WI38 (cell line): ENCODE results near the gene DGKG.

ENCODE experiments used
- H3K4me3 ChIP-seq: 2 replicates; pipeline ENCODE4 v1.5.1; 2011; ENCODE audit warnings: low read depth, mild to moderate bottlenecking, control low read depth, low read length
- TF ChIP-seq, protein P1 (sequence below): IDR thresholded peaks from 2 replicates; pipeline ENCODE4 v1.5.1; 2012; ENCODE audit warnings: low read depth, mild to moderate bottlenecking, control low read depth, low read length

DGKG gene

GRCh38 chr3:186333256-186333655 lies 28.8 kb downstream of the DGKG start:
- TF ChIP-seq, protein P1, sequence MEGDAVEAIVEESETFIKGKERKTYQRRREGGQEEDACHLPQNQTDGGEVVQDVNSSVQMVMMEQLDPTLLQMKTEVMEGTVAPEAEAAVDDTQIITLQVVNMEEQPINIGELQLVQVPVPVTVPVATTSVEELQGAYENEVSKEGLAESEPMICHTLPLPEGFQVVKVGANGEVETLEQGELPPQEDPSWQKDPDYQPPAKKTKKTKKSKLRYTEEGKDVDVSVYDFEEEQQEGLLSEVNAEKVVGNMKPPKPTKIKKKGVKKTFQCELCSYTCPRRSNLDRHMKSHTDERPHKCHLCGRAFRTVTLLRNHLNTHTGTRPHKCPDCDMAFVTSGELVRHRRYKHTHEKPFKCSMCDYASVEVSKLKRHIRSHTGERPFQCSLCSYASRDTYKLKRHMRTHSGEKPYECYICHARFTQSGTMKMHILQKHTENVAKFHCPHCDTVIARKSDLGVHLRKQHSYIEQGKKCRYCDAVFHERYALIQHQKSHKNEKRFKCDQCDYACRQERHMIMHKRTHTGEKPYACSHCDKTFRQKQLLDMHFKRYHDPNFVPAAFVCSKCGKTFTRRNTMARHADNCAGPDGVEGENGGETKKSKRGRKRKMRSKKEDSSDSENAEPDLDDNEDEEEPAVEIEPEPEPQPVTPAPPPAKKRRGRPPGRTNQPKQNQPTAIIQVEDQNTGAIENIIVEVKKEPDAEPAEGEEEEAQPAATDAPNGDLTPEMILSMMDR = no peak
- no peak overlapping the region for H3K4me3 ChIP-seq

DNA sequence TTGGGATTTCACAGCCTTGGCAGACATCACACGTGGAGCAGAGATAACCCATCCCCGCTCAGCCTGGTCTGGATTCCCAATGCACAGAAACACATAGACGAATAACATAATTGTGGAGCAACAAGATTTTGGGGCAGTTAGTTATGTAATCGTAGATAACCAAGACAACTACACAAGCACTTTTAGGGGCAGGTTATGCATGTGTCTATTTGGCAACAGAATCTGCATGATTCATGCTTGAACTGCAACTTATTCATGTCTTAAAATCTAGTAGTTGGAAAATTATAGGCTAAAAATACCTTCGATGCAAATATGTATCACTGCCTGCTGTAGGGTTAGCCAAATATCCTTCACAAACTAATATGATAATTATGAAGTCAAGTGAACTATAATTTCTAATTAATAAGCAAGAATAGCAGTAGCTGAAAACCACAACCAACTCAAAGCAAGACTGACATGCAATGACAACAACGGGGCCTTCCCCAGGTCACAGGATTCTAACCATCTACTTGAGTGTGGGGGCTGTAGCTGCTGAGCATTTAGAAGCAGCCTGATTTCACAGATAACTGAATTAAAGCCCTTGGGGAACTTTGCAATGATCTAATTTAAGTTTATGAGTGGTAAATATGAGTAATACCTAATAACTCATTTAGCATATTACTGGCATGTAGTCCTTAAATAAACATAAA lies 31.1 kb downstream of the DGKG start:
- H3K4me3 ChIP-seq = no peak overlapping the region
- TF ChIP-seq, protein P1 = no peak

DNA sequence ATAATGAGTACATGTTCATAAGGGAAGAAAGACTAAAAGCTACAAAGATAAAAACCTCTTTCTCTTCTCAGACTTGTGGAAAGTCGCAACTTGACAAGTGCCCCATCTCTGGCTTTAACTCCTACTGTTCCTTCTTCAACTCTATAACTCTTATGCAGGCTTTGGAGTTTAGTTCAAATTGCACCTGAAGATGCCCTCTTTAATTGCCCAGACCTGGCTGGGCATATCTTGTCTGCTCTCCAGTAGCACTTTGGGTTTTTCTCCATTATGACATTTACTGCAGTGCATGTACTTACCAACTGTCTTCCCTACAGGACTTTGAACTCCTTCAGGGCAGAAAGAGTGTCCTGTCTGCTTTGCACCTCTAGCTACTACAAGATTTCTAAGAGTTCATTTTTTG lies 32.4 kb downstream of the DGKG start:
- H3K4me3 ChIP-seq = no peak overlapping the region
- TF ChIP-seq, protein P1 = no peak

GRCh38 chr3:186327912-186328487 lies 34.0 kb downstream of the DGKG start:
- H3K4me3 ChIP-seq = no peak overlapping the region
- TF ChIP-seq, protein P1 = no peak

DNA sequence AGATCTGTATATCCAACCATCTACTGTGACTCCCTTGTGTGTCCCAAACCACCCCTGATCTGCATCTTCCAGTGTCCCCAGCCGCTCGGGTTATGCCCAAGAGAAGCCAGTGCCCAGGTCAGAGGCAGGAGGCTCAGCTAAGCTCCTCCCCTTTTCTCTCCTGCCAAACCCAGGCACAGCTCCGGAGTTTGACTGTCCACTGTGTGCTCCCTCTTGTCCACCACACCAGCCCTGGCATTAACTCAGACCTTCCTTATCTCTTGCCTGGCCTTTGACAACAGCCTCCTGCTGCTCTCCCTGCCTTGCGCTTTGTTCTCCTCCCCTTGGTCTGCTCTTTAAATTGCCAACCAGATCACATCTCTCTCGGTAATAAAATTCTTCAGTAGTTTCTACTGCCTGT lies 39.3 kb downstream of the DGKG start:
- TF ChIP-seq, protein P1 = no peak
- H3K4me3 ChIP-seq = no peak overlapping the region

DNA sequence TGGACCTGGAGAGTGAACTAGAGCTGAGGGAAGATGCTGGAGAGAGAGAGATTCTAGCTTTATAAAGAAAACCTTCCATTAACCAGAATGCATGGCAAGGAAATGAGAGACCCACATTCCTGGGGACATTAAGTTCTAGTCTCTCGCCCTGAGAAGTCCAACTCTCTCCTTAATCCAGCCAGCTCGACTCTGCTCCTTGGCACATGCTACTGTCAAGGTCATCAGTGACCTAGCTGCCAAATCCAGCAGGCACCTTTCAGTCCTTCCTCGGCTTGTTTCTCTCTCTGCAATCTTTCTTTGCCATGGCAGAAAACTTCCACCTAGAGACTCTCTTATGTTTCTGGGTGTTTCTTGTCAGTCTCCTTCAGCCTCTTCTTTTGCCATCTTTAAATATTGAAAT lies 40.3 kb downstream of the DGKG start:
- TF ChIP-seq, protein P1 = no peak
- no peak overlapping the region for H3K4me3 ChIP-seq

DNA sequence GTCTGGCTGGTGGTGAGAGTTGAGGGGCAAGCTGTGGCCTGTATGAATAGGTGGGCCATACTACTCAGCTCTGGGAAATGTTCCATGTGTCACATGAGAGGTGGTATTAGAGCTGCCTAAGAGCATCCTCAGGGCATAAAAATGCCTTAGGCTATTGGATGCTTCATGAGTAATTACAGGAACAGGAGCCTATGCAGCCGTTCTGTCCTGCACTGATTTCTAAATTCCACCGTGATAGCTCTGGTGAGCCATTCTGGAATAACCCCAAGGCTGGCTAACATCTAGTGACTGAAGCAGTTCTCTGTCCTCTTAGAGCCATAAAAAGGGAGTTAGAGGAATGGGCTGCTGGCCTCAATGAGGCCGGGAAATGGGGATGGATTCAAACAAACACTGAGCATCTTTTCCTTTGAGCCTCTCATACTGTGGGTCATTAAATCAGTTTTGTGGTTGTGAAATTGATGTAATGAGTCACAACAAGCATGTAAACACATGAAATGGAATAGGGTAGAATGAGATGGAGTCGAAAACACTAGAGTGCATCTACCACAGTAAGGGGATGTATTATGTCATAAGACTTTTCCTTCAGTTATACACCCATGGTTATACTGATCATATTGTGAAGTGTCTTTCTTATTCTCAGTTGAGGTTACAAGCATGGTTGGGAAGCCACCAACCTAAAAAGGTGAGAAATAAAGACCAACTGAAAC lies 41.0 kb downstream of the DGKG start:
- TF ChIP-seq, protein P1 = no peak
- no peak overlapping the region for H3K4me3 ChIP-seq
